AG10803 (cell line): ENCODE measurements around the gene SYPL1.

Experiments used
- DNase-seq: peaks from one replicate; pipeline ENCODE4 v3.0.0; 2010; ENCODE audit warnings: low read depth
- H3K4me3 ChIP-seq: 2 replicates; pipeline ENCODE4 v1.5.1; 2011; ENCODE audit warnings: mild to moderate bottlenecking, low read length, control low read depth
- TF ChIP-seq, protein P1 (sequence below): conservative IDR thresholded peaks from 2 replicates; pipeline ENCODE4 v1.5.1; 2011; ENCODE audit warnings: mild to moderate bottlenecking, low read length, control low read depth, inconsistent platforms

Gene SYPL1

DNA sequence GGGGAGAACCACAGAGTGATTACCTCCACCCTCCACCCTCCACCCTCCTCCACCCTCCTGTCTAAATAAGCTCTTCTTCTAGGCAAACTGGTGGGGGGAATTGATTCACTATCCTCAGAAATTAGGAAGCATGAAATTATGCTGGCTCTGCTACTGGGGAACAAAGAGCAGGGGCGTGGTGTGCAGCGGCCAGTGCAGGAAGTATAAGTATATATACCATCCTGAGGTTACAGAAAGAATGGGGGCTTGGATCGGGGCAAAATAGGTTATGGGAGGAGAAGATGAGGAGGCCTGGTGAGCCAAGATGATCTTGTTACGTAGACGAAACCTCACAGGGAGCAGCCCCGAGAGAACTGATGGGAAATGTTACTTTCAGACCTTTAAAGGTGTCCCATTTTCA lies 49.1 kb downstream of the SYPL1 start:
- TF ChIP-seq, protein P1, sequence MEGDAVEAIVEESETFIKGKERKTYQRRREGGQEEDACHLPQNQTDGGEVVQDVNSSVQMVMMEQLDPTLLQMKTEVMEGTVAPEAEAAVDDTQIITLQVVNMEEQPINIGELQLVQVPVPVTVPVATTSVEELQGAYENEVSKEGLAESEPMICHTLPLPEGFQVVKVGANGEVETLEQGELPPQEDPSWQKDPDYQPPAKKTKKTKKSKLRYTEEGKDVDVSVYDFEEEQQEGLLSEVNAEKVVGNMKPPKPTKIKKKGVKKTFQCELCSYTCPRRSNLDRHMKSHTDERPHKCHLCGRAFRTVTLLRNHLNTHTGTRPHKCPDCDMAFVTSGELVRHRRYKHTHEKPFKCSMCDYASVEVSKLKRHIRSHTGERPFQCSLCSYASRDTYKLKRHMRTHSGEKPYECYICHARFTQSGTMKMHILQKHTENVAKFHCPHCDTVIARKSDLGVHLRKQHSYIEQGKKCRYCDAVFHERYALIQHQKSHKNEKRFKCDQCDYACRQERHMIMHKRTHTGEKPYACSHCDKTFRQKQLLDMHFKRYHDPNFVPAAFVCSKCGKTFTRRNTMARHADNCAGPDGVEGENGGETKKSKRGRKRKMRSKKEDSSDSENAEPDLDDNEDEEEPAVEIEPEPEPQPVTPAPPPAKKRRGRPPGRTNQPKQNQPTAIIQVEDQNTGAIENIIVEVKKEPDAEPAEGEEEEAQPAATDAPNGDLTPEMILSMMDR = no peak
- H3K4me3 ChIP-seq = no peak overlapping the region
- no peak for DNase-seq

DNA sequence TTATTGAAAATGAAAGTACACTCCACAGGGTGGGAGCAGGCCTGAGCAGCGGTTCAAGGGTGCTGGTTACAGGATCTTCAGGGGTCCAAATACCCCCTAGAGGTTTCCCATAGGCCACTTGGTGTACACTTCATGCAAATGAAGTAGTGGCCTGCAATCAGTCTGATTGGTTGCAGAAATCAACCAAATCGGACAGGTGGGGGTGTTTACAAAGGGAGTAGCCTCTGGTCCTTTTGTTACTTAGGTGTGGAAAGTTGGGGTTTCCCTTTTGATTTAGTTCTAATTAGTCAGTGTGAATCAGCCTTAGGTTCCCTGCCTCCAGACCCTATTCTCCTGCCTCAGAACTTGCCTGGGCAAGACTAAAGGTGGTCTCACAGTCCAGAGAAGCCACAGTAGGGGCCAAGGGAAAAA lies 49.6 kb downstream of the SYPL1 start:
- TF ChIP-seq, protein P1 = no peak
- H3K4me3 ChIP-seq = no peak overlapping the region
- DNase-seq = no peak

DNA sequence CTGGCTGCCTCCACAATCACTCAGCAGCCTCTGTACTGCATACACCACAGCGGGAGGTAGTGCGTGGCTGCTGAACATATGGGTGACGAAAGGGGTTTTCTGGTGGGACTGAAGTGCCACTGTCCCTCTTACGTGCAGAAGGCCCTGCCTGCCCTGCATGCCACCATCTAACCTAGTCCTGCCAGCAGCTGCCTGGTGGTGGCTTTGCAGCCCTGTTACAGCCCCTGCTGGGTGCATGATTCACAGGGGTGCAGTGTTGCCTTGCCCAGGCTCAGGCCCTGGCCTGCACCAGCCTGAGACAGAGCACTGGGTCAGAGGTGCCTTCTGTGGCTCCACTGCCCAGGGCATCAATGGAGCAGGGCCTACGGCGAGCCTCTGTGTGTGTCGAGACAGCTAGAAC lies 50.1 kb downstream of the SYPL1 start:
- TF ChIP-seq, protein P1 = no peak
- no peak overlapping the region for H3K4me3 ChIP-seq
- DNase-seq = no peak

DNA sequence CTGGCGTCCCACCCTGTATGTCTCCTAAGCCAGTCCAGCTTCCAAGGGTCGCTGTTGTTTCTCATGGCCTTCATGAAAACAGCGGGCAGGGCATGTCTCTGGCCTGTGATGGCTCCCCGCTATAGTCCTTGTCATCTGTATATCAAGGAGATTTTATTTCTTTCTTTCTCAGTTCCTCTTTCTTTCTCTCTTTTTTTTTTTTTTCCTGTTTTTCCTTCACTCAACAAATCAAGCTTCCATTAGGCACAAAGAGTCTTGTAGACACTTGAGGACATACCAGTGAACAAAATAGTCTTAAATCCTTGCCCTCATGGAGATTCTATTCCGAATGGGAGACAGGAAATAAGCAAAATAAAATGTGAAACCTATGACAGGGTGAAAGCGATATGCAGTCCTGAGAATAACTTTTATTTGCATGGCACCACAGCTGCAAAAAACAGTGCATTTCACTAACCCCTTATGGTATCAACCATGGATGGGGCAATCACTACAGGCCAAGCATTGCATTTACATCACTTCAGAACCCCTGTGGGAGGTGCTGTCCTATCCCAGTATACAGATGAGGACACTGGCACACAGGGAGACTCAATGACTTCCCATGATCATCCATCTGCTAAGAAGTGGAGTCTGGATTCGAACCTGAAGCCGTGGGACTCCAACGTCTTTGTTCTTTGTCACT lies 50.7 kb downstream of the SYPL1 start:
- TF ChIP-seq, protein P1 = no peak
- DNase-seq = no peak
- H3K4me3 ChIP-seq = no peak overlapping the region

DNA sequence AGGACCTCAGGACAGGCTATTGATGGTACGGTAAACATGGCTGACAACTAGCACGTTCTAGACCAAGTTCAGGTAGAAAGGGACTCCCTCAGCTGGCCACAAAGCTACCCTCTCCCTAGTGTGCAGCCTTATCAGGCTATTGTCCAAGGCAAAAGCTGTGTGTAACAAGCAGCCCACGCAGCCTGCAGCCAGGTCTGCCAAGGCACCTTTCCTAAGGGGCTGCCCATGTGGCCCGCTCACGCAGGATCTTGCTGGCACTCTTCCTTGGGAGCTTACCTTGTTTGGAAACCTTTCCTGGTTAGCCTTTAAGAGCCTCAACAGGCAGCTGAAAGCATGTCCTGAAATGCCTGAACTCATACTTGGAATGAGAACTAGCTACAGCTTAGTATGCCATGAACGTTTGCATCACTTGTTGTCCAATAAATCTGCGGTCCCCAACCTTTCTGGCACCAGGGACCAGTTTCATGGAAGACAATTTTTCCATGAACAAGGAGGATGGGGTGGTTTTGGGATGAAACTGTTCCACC lies 51.7 kb downstream of the SYPL1 start:
- no peak overlapping the region for H3K4me3 ChIP-seq

DNA sequence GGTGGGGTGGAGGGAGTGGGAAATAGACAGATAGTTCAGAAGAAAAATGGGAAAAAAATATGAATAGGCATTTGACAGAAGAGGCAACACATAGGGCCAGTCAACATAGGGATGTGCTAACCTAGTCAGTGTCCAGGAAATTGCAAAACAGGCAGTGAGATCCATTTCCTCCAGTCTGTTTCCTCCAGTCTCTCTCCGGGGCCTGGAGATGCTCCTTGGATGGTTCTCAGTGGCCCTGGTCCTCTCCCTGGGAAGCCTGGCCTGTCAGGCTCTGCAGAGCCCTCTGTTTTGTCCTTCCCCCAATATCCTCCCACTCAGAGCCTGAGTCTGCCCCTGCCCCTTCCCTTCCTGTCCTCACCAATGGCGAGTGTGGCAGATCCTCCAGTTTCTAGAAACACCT lies 52.6 kb downstream of the SYPL1 start:
- no peak for DNase-seq
- TF ChIP-seq, protein P1 = no peak
- no peak overlapping the region for H3K4me3 ChIP-seq

More for the DNA sequence above, 51.7 kb downstream of the SYPL1 start:
- DNase-seq = no peak
- TF ChIP-seq, protein P1 = no peak

DNA sequence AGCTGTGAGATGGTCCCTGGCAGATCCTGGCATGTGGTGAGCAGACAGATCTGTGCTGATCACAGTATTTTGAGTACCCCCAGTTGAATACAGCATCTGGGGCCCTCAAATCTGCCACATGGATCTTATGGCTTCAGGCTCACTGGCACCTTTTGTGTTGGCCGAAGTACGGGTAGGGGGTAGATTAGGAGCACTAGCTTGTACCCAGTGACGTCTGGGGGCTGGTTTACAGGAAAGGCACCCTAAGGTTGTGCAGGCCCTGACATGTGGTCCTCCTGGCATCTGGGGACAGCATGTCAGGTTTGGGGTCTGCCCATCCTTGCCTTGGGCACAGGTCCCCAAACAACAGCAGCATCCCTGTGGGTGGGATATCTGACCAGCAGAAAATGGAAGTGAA lies 53.2 kb downstream of the SYPL1 start:
- no peak for DNase-seq
- TF ChIP-seq, protein P1 = no peak
- H3K4me3 ChIP-seq = no peak overlapping the region
